Astrocyte (in vitro differentiated cells and primary cell): ENCODE data around the gene PRIM2.
"Not testable (repeated sequence)": the region's sequence is repeated elsewhere in the genome, so short reads cannot be mapped to it uniquely, and the experiment has no call there.

Source experiments
- CTCF ChIP-seq: IDR thresholded peaks from 2 replicates; pipeline ENCODE4 v1.5.1; 2011; ENCODE audit warnings: low read depth, mild to moderate bottlenecking, inconsistent platforms, low read length, moderate library complexity; ENCODE audit not compliant: insufficient read depth
- EZH2 ChIP-seq: IDR thresholded peaks from 2 replicates; pipeline ENCODE4 v1.6.1; 2012; ENCODE audit warnings: mild to moderate bottlenecking, low read length, inconsistent platforms; ENCODE audit not compliant: insufficient read depth

- not testable (repeated sequence) for TF ChIP-seq CTCF, EZH2
These were observed 201.8 kb downstream of the PRIM2 start for GRCh38 chr6:57519198-57519597.
